GM12878 (cell line): ENCODE data around the gene UMAD1. TPM values are rescaled to one million over a fixed set of nuclear protein-coding genes. Genes with fewer than 3 reads are reported as not detected.

Source experiments
- ATAC-seq: fragments of 200-7000 bp; cut with Tn5 transposase; 3 replicates; pipeline ENCODE4 v1.9.1; 2020; ENCODE audit warnings: mild to moderate bottlenecking, moderate library complexity
- BruUV-seq: library from RNA; stranded (reverse); fragments of 400-500 nt; replicated peaks from 2 replicates; lab custom pipeline; 2021; lab: Mats Ljungman, UMichigan
- CTCF ChIA-PET: fragments of 300-600 bp; sonication (Branson Sonifier 250); formaldehyde crosslinking; extraction: SDS; loops from one replicate; lab custom pipeline; 2021; ENCODE audit warnings: inconsistent platforms; lab: Yijun Ruan, JAX
- POLR2A ChIA-PET: fragments of 350-600 bp; formaldehyde crosslinking; extraction: SDS; loops from one replicate; lab custom pipeline; 2021; ENCODE audit warnings: inconsistent platforms; lab: Charles Lee
- RAD21 ChIA-PET: fragments of 300-600 bp; sonication (Branson Sonifier 250); formaldehyde crosslinking; loops from one replicate; lab custom pipeline; 2023; ENCODE audit warnings: antibody characterized with exemption; ENCODE audit not compliant: unreplicated experiment; lab: Charles Lee
- SMC1A ChIA-PET: fragments of 300-600 bp; sonication (Branson Sonifier 250); formaldehyde crosslinking; loops from one replicate; lab custom pipeline; 2023; ENCODE audit not compliant: unreplicated experiment, uncharacterized antibody; lab: Charles Lee
- DNase-seq: peaks from one replicate; pipeline ENCODE4 v3.0.0-alpha.2; 2011; ENCODE audit warnings: low read depth, low spot score
- FAIRE-seq: peaks from 3 replicates; lab custom pipeline; 2011; peaks lifted over from hg19 to GRCh38; lab: Jason Lieb, UNC
- H2AFZ ChIP-seq: 2 replicates; pipeline ENCODE4 v1.6.0; 2011; ENCODE audit warnings: low read depth, low read length, control low read depth; ENCODE audit not compliant: control insufficient read depth
- H3K27ac ChIP-seq: 2 replicates; pipeline ENCODE4 v1.5.1; 2011; ENCODE audit warnings: control low read depth; ENCODE audit not compliant: control insufficient read depth, insufficient read depth
- H3K27me3 ChIP-seq, 2 experiments: replicated peaks in 1 of 2; 2 replicates each; pipeline versions ENCODE4 v1.6.0 to v1.6.1; 2011; ENCODE audit warnings: low read length in 1 of 2; ENCODE audit not compliant: control insufficient read depth in 2 of 2, insufficient read depth in 2 of 2
- H3K36me3 ChIP-seq, 2 experiments: 2 replicates each; pipeline ENCODE4 v1.5.1; 2011; ENCODE audit warnings: low read length in 1 of 2; ENCODE audit not compliant: control insufficient read depth in 2 of 2, insufficient read depth in 2 of 2
- H3K4me1 ChIP-seq: 2 replicates; pipeline ENCODE4 v1.6.1; 2011; ENCODE audit warnings: mild to moderate bottlenecking, low read length, moderate library complexity, mixed read lengths; ENCODE audit not compliant: control insufficient read depth, insufficient read depth
- H3K4me2 ChIP-seq: 2 replicates; pipeline ENCODE4 v1.6.0; 2011; ENCODE audit warnings: control low read depth; ENCODE audit not compliant: control insufficient read depth, insufficient read depth
- H3K4me3 ChIP-seq: fragments of 200-600 bp; sonication (generic); 2 replicates; pipeline ENCODE4 v1.5.1; 2016
- H3K79me2 ChIP-seq: 2 replicates; pipeline ENCODE4 v1.6.0; 2011; ENCODE audit warnings: low read length; ENCODE audit not compliant: control insufficient read depth, insufficient read depth
- H3K9ac ChIP-seq: 2 replicates; pipeline ENCODE4 v1.8.0; 2011; ENCODE audit warnings: low read length, control low read depth, mixed read lengths; ENCODE audit not compliant: control insufficient read depth, insufficient read depth
- H3K9me3 ChIP-seq: replicated peaks from 3 replicates; pipeline ENCODE4 v1.5.1; 2011; ENCODE audit warnings: mild to moderate bottlenecking, low read length; ENCODE audit not compliant: control insufficient read depth, insufficient read depth
- H4K20me1 ChIP-seq: 2 replicates; pipeline ENCODE4 v1.6.0; 2011; ENCODE audit not compliant: control insufficient read depth, insufficient read depth
- CTCF ChIP-seq, 3 experiments: IDR thresholded peaks in 2 of 3; conservative IDR thresholded peaks in 1 of 3; 2 replicates each; pipeline ENCODE4 v1.5.1; 2011; ENCODE audit warnings: low read depth in 3 of 3, low read length in 3 of 3, mild to moderate bottlenecking in 3 of 3, control low read depth in 2 of 3, moderate library complexity in 2 of 3, inconsistent platforms in 1 of 3, mixed read lengths in 1 of 3; ENCODE audit not compliant: control insufficient read depth in 2 of 3, insufficient read depth in 1 of 3; ENCODE audit errors: extremely low read depth in 1 of 3
- HDGF ChIP-seq: fragments of 450-650 bp; IDR thresholded peaks from 2 replicates; pipeline ENCODE4 v1.6.1; 2016; ENCODE audit warnings: antibody characterized with exemption
- RAD21 ChIP-seq: IDR thresholded peaks from 2 replicates; pipeline ENCODE4 v1.6.1; 2011; ENCODE audit warnings: mild to moderate bottlenecking, low read depth, low read length, moderate library complexity; ENCODE audit not compliant: insufficient read depth
- YY1 ChIP-seq: IDR thresholded peaks from 2 replicates; pipeline ENCODE4 v1.6.1; 2011; ENCODE audit warnings: low read depth, mild to moderate bottlenecking, low read length
- WGBS: methylation state at CpG from one replicate; pipeline ENCODE4 v1.1.6; 2016; ENCODE audit warnings: low lambda C conversion rate; ENCODE audit not compliant: insufficient replicate concordance, insufficient coverage; ENCODE audit errors: missing lambda C conversion rate; 5-methylcytosine and 5-hydroxymethylcytosine counted together
- in situ Hi-C: fragments of 300-500 bp; cut with MboI; formaldehyde crosslinking; loops from 9 replicates; pipeline ENCODE4 v1.14.3; 2018; ENCODE audit warnings: mixed read lengths
- intact Hi-C: fragments of 100-400 bp; cut with micrococcal nuclease; formaldehyde crosslinking; loops from one replicate; pipeline ENCODE4 v1.14.2; 2022; ENCODE audit not compliant: unreplicated experiment
- polyA plus RNA-seq, 11 experiments: library from polyadenylated mRNA; depleted of rRNA in 4 of 11; unstranded in 6 of 11; stranded (reverse) in 5 of 11; fragments of >200 nt; fragmentation: Nextera tagmentation in 4 of 11; fragmentation: Illumina TruSeq in 1 of 11; extraction: Ambion mirVana in 4 of 11; extraction: Trizol in 1 of 11; gene quantifications; 1 replicate in 1 of 11; 2 replicates in 10 of 11; pipeline versions ENCODE4 v1.2.1 to v1.2.3, GENCODE V29; 2011 to 2016; ENCODE audit warnings: inconsistent platforms in 2 of 11, missing spikeins in 2 of 11, low read depth in 1 of 11
- total RNA-seq, 4 experiments: library from RNA; depleted of rRNA in 3 of 4; stranded (reverse); fragments of >200 nt in 3 of 4; fragmentation: Illumina TruSeq in 1 of 4; extraction: Trizol in 1 of 4; gene quantifications; 2 replicates each; pipeline versions ENCODE4 v1.2.1 to v1.2.3, GENCODE V29; 2013 to 2021

UMAD1 gene
- total and polyA plus RNA-seq, 10 of the 15 experiments (the other 5 are each of a cell fraction or from before 2014, with no cell fraction given) = 6.0 to 28.6 (median 9.3) TPM

- intact Hi-C loops = no loop called here
Measured at GRCh38 chr7:7662527-7662926, 22.0 kb downstream of the UMAD1 start.

More at GRCh38 chr7:7662527-7662926, 22.0 kb downstream of the UMAD1 start:
- DNase-seq (no peak), ATAC-seq (no peak), FAIRE-seq (no peak)
- WGBS = 89% methylated on average over 6 of the region's 6 CpGs
- POLR2A ChIA-PET = interaction anchor here (0.6 kb wide), 1 partner anchor 452 kb away, joined by 8 read pairs; no protein-coding TSS in a partner anchor
- Histone ChIP-seq H3K36me3 (no peaks in the 10 kb centered on the region), H2AFZ (no peak overlapping the region), H3K4me3 (no peak overlapping the region), H3K4me1 (no peaks in the 10 kb centered on the region), H3K79me2 (no peaks in the 10 kb centered on the region), H3K4me2 (no peak overlapping the region), H3K27ac (no peak overlapping the region), H3K9me3 (no peaks in the 10 kb centered on the region; the same call in 2 of the 3 replicates), H3K9ac (no peak overlapping the region), H4K20me1 (no peaks in the 10 kb centered on the region), H3K27me3 (no peaks in the 10 kb centered on the region)
- CTCF ChIA-PET = interaction anchor here (1.9 to 2.7 kb wide), 2 partner anchors 19 to 99 kb away, joined by 6 to 11 read pairs; no protein-coding TSS in a partner anchor
- BruUV-seq = no TSS peak
- TF ChIP-seq CTCF (IDR thresholded peaks at IDR 0.05 in 2 of 3, conservative IDR thresholded peaks at IDR 0.05 in 1 of 3; ENCODE audit: control insufficient read depth in 2 of 3, extremely low read depth in 1 of 3, insufficient read depth in 1 of 3, low read depth in 3 of 3, low read length in 3 of 3) = peak; percentile 3 to 21 (median 18); a peak in 2 of 6 replicates
- peak; percentile 64 for TF ChIP-seq YY1
- TF ChIP-seq RAD21 = peak; percentile 39
- no peak for TF ChIP-seq HDGF
- SMC1A ChIA-PET = interaction anchor here (0.8 kb wide), 1 partner anchor 89 kb away, joined by 3 read pairs; no protein-coding TSS in a partner anchor
- in situ Hi-C loops = no loop called here
- RAD21 ChIA-PET = interaction anchor here (2.3 kb wide), 1 partner anchor 19 kb away, joined by 6 read pairs; no protein-coding TSS in a partner anchor
